EL (cell line): ENCODE results near the gene WHRN.

Source experiments
- DNase-seq: peaks from one replicate; pipeline ENCODE4 v3.0.0-alpha.2; 2016

The WHRN gene

DNA sequence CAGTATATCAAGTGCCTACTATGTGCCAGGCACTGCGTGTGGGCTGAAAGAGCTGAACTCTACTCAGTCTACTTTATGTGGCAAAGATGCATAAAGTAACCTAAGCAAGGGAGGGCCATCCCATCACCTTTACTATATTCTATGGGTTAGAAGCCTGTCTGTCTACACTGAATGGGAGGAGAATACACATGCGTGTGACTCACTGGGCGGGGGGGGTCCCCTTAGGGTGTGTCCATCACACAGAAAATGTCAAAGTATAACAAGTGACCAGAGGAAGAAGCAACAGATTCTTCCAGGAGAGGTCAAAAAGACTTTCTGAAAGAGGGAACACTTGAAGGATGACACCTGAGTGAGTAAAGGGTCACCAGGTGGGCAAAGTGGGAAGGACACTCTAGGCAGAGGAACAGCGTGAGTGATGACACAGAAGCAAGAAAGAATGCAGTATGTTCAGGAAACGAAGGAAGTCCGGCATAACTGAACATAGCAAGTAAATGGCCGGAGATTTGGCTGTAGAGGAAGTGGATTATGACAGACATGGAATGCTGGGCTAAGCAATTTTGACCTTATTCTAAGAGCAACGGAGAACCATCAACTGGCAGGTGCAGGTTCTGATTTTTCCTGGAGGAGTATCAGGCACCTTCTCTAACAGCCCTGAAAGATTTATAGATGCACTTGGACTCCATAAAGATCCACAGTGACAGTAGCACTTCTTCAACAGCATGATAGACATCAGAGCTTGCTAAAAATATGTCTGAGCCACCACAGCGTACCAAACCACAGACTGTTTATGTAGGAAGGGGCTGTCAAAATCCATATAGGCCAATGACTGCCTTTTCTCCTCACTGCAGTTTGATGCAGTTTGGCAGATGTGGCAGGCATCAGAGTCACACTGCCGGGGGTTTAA, 8.0 kb upstream of the WHRN start:
- no peak for DNase-seq

DNA sequence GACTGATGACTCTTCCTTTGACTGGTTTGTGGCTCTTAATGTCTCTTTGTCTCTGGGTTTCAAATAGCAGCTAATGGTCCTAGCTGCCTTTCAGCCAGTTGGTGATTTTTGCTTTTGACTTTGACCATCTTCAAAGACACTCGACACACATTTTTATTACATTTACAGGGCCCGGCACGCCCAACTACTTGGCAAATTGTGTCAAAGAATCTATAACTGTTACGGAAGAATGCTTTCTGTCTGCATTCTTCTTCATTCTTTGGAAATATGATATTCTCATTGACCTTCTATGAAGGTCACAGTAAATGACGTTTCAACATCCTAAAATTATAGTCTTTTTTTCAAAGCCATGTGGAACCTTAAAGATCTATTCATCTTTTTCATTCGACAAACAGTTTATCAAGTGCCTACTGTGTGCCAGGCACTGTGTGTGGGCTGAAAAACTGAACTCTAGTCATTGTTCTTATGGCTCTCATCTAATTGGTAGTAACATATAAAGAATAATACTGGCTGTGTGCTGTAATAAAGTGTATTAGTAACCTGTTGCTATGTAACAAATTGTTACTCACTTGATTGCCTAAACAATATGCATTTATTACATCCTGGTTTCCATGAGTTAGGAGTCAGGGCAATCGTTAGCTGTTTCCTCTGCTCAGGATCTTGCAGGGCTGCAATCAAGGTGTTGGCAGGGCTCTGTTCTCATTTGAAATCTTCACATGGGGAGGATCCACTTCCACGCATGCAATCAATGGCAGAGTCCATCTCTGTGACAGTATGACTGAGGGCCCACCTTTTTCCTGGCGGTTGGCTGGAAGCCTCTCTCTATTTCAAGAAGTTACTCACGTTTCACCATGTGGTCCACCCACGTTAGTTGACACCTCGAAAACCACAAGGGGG, 7.0 kb upstream of the WHRN start:
- DNase-seq = no peak

DNA sequence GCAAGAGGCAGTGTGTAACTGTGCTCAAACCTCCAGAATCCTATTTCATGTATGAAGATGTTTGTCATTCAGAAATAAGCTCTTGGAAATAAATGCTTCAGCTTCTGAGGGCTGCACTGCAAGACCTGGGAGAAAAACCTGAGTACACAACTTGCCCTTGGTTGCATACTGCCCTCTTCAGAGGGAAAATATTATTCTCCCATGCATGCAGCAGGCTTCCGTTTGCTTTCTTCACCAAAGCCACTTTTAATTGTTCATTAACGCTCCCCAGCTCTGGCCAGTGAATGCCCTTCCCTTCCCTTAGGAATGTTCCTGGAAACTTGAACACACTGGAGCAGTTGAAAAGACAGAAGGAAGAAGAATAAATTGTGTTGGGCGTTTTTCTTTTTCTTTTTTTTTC, 2.5 kb upstream of the WHRN start:
- no peak for DNase-seq

DNA sequence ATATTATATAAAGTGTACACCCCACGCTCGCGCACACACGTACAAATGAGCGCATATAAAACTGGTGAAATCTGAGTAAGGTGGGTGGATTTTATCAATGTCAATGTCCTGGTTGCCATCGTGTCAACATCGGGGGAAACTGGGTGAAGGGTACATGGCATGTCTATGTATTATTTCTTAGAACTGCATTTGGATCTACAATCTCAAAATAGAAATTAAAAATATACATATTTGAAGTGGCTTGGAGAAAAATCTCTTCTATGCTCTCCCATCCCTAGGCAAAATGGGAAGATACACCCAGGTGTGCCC, 763 bp upstream of the WHRN start:
- DNase-seq = no peak

DNA sequence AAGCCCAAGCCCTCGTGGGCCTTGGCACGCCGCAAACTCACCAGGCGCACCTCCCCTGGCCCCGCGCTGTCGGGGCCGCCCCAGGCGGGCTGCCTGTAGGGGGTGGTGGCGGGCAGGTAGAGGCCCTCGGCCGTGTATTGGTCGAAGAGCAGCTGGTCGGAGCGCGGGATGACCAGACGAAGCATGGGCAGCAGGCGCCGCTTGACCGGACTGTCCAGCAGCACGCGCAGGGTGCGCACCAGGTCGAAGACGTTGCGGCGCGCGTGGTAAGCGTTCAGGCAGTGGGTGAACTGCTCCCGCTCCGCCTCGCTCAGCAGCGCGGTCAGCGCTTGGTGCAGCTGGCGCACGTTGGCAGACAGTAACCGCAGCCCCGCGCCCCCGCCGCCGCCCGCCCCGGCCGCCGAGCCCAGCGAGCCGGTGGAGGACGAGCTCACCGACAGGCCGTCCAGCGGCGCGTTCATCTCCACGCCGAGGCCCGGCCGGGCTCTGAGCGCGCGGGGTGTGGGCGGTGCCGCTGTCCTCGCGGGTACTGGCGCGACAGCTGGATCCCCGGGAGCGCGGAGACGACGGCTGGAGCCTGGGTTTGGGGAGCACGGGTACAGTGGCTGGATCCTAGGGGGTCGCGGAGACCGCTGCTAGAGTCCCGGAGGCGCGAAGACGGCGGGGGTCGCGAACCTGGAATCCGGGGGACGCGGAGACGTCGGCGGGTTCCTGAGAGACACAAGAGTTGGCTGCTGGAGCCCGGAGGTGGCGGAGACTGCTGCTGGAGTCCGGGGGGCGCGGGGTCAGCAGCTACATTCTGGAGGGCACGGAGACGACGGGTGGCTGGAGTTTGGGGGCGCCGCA, 709 bp downstream of the WHRN start:
- DNase-seq = peak; percentile 34

DNA sequence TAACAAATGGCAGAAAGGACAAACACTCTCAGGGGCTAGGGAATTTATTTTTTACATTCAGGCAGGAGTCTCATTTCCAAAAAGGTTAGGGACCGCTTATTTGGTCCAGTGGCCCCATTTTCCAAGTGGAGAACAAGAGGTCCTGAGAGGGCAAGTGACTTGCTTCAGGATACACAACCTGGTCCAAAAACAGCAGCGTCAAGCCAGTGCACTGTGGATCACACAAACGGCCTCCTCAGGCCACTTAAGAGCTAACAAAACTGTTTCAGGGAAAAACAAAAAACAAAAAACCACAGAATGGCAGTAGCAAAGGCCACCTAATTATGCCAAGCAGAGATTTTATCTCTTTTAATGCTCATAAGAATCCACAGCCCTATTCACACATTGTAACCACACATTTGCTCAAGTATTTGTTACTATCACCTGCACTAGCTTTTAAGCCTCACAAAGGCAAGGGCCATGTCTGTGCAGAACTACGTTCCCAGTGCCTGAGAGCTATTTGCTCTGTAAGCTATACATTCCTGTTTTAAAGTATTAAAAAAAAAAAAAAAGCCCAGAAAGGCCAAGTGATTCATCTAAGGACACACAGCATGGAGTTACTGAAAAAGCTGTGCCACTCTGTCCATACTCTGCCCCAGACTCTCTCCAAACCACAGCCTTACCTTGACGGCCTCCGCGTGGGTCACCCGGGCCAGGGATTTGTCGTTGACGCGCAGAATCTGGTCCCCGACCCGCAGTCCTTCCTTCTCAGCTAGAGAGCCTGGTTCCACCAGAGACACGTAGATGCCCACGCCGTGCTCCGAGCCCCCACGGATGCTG, 1.5 kb downstream of the WHRN start:
- no peak for DNase-seq

DNA sequence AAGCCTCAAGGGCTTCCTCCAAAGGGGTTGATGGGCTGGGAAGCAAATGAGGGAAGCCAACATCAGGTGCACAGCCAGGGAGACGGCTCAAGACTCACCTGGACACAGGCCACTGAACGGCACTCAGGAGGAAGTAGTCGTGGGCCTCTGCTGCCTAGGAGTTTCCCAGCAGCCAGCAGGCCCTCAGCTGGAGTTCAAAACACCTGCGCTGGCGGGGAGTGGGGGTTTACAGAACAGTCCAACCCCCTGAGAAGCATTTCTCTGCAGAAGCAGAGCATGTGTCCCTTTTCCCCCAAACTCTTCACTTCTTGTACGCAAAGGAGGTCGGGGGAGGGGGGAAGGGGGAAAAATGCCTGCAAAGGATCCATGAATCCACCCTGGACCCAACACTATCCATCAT, 2.3 kb downstream of the WHRN start:
- DNase-seq = no peak

DNA sequence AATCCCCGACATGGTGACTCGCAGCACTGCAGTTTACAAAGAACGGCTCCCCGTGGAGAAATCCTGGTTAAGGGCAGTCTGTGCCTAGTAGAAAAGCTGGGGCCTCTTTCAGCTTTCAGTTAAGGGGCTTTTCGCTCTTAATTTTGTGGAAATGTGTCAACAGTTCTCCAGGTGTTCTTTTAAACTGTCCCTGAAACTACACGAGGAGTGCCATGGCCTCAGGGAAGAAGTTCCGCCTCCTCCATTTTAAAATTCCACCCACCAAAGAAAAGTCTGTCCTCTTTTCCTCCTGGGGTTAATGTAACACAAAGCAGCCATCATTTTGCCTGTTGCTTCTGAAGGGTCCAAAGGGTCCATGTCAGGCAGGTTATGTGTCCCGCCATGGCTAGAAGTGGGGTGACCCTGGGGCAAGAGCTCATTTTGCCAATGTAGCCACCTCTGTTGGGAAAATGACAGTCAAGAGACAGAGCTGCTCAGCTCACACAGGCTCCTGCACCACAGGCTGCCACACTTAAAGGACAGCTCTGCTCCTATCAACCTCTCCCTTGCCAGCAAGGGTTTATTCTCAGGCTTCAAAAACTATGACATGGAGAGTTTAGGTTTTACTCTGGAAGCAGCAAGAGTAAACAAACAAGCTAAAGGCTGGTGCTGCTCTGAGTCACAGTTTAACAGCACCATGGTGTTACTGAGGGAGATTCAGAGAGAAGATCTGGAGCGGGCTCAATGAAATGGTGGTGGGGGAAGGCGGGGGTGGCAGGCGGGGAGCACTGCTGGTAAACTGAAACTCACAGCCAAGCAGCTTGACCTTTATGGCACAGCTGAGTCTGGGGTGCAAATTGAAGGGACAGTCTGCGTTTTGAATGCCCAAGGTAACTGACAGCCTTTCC, 3.2 kb downstream of the WHRN start:
- peak; percentile 53 for DNase-seq

DNA sequence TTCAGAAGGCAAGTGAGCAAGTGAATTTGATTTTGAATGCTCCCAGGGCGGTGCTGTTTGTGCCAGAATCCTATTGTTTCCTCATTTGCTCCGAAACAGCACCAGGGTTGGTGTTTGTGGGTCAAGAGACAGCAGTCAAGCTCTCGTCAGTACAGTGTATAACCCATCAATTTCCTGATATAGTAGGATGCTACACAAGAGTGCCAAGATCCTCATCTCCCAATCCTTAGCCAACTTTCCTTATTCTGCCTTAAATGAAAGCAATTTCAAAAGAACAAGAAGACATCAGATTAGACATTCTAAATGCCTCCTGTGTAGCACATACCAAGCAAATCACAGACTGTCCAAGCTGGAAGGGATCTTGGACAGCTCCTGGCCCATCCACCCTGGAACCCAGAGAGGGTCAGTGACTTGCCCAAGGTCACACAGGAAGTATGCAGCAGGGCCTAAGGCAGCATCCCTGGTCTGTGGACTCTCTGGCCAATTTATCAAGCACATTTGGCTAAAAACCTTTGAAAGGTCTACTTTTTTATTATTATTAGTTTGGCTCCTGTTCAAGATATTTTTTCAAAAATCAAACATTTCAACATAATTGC, 4.5 kb downstream of the WHRN start:
- DNase-seq = no peak

DNA sequence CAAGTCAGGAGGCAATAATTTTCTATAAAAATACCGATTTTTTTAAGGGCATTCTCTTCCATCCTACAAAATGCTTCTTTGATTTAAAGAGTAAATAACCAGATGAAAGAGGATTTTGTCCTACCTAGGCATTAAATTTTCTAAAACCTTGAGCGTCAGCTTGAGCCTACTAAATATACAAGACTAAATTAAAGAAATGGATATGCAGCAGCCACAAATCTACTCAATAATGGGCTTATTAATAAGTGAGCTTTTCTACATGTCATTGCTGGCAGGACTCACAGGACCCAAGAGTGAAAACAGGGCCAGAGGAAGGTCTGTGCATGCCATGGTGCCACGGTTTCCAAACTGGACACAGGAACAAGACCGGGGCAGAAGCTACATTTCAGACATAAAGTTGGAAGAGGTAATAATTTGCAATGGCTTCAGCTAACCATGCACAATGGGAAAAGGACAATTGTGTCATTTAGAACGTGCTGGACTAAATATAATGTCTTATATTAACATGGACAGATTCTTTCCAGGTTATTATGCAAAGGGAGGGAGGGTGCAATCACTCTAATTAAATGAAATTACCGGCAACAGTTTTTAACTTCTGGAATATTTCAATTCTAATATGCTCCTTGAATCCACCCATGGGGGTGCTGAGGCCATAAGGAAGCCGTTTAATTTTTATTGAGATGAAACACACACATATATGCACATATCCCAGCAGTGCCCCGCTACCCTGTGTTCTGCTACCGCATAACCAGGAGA, 5.2 kb downstream of the WHRN start:
- DNase-seq = no peak

DNA sequence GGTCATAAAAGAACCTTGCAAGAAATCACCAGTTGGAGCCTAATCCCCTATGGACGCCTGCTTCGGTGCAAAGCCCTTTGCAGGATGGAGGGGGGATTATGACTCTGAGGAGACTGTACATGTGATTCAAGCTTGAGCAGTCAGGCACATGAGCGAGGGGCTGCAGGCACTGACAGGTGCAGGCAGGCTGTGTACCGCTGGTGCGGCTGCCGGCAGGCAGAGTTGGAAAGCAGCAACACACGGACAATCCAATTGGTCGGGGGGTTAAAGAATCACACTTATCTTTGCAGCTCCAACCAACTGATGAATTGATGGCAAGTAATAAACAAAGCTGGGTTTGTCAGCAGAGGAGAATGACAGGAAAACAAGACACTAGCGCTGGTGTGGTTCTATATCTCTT, 5.7 kb downstream of the WHRN start:
- DNase-seq = no peak

DNA sequence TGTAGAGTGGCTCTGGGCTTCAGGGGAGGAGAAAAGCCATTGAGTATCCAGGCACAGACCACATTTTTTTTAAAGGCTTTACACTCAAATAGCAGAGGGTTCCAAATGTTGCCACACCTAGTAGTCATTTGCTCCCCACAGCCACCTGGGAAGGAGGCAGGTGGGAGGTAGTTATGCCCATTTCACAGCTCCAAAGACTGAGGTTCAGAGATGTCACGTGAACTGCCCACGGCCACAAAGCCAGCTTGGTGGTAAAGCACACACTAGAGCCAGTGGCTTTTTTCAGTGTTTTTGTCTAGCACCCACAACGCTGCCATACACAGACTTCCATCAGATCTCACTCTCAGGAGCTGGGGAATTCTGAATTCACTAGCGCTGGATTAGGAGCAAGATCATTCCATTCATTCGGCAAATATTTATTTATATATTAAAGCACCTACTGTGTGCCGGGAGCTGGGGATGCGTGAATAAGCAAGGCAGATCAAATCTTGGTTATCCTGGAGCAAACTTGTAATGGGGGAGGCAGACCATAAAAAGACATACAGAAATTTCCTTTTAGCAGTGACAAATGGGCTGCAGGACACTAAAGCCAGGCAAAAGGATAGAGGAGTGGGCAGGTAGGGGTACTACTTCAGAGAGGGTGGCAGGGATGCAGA, 7.4 kb downstream of the WHRN start:
- DNase-seq = no peak

DNA sequence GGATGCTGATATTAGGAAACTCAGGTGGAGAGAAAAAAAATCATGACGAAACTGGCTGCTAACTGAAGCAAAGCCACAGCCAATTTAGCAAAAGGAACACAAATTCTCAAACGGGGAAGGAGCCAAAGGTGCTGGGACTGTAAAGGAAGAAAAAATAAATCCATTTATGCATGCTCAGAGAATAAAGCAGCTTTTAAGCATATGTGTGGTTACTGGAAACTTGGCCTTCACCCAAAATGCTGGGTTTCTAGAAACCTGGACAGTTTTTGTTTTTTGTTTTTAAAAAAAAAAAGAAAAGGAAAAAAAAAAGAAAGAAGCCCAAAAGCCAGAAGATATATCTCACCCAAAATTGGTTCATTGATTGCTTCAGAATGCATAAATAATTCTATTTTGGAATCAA, 8.0 kb downstream of the WHRN start:
- no peak for DNase-seq

DNA sequence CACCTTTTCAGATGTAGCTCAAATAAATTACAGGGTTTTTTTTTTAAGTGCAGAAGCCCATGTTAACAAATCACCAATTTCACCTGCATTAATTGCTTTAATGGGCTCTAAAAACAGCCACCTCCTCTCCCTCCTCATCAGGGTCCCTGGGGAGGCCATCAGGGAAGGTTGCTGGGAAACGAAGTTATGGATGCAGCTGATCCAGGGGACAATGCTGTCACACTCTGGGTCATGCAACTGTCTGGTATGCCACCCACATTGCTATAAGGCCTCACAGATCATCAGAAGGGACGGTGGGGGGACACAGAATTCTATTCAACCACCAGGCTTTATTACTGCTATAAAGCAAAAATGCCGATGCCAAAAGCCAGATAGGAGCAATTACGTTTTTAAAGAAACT, 9.3 kb downstream of the WHRN start:
- DNase-seq = no peak

DNA sequence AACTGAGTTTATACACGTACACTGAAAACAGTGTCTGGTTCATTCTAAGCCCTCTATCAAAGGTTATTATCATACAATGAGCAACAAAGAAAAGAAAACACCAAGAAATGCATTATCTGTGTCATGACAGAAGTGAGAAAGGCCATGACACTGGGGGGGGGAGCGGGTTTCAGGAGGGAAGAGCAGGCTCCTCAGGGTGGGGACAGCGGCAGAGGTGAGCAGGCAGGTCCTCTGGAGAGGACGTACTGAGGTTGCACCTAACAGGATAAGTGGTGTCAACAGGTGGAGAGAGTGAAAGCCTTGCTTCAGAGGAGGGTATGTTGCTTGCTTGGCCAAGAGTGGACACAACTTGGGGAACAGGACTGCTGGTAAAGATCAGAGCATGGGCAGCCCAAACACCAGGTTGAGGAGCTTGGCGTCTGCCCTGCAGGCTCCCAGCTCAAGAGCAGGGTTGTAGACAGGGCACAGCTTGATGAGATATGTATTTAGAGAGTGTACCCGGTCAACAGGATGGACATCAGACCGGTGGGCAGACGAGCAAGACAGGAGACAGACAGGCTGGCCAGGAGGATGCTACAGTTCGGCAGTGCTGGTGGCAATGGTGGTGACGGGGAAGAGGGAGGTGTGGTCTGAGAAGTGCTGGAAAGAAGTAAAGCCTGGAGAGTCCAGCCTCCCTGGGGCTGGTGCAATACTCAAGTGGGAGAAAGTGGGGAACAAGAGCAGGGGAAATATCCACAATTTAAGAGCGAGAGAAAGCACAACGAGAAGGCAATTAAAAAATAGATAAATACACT, 10.3 kb downstream of the WHRN start:
- DNase-seq = no peak

DNA sequence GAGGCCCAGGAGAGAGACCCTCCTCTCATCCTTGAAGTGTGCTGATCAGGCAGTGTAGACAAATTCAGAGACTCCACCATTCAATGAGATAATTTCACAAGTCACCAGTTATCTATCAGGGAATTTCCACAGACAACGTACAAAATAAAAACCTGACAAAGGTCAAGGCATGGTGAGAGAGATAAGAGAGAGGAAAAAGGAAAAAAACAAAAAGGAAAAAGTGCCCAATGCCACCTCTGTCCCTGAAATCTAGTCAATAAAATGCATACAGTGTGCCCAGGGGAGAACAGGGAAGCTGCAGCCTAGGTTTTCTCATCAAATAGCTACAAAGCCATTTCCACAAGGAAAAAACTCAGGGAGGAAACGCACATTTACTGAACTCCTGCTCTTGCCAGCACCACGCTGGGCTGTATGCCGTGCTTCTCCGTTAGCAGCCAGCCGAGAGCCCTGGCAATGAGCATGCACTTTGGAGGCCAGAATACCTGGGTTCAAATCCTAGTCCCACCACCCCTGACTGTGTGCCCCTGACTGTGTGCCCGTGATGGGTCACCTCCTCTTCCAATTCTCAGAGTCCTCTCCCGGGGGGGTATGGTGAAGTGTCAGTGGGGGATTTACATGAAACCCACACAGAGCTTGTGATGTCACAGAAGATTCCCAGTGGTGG, 11.6 kb downstream of the WHRN start:
- no peak for DNase-seq

DNA sequence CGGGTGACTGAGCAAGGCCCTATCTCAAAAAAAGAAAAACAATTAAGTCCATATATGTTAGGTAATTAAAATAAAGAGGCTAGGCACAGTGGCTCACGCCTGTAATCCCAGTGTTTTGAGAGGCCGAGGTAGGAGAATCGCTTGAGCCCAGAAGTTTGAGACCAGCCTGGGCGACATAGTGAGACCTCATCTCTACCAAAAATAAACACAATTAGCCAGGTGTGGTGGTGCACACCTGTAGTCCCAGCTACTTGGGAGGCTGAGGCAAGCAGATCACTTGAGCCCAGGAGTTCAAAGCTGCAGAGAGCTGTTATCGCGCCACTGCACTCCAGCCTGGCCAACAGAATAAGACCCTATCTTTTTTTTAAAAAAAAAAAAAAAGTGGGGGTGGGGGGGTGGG, 12.3 kb downstream of the WHRN start:
- DNase-seq = no peak

DNA sequence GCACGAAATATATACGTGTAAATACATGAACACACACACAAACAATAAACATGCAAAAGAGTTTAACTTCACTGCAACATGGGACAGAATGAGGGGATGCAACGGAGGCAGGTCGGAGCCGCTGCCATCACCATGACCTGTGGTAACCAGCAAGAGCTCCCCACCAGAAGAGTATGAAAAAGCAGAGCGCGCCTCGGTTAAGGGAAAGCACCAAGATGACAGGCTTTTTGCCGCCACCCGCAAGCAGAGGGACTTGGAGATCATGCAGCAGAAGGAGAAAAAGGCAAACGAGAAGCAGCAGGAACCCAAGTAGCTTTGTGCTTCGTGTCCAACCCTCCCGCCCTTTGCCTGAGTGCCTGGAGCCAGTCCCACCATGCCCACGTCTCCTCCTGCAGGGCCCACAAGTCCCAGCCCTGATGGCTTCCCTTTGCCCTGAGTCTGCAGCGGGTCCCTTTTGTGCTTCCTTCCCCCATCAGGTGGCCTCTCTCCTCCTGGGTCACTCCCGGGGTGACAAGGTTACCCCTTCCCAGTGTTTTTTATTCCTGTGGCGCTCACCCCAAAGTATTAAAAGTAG, 13.8 kb downstream of the WHRN start:
- DNase-seq = no peak
